Activated T-helper 17 cell treated with anti-CD3 and anti-CD28 coated beads, Interleukin-2, amount 50 U/mL, for 72 hours (primary cell): ENCODE results near the gene NUDT4. TPM values are rescaled to one million over a fixed set of nuclear protein-coding genes. Genes with fewer than 3 reads are reported as not detected.
A peak's percentile ranks its signal among the peaks of the same experiment; 100 is the strongest.
"Not testable (repeated sequence)": the region's sequence is repeated elsewhere in the genome, so short reads cannot be mapped to it uniquely, and the experiment has no call there.

Experiments used
- ATAC-seq: fragments of 150-1000 bp; cut with Tn5 transposase; replicated peaks from 2 replicates; pipeline ENCODE4 v1.10.0; 2021; ENCODE audit warnings: mild to moderate bottlenecking, moderate library complexity
- H3K27ac Mint-ChIP-seq: one replicate; pipeline ENCODE4 v1.8.0; 2022; ENCODE audit warnings: mixed read lengths
- H3K27me3 Mint-ChIP-seq: one replicate; pipeline ENCODE4 v1.8.0; 2022; ENCODE audit warnings: mixed read lengths
- H3K36me3 Mint-ChIP-seq: one replicate; pipeline ENCODE4 v1.8.0; 2022; ENCODE audit warnings: low read depth, mild to moderate bottlenecking, mixed read lengths
- H3K4me1 Mint-ChIP-seq: one replicate; pipeline ENCODE4 v1.8.0; 2022; ENCODE audit warnings: mixed read lengths
- H3K4me3 Mint-ChIP-seq: one replicate; pipeline ENCODE4 v1.8.0; 2022; ENCODE audit warnings: mild to moderate bottlenecking, mixed read lengths
- H3K9me3 Mint-ChIP-seq: one replicate; pipeline ENCODE4 v1.8.0; 2022; ENCODE audit warnings: mixed read lengths
- total RNA-seq, 2 donors: library from RNA; stranded (reverse); gene quantifications; one replicate each; pipeline ENCODE4 v1.2.3, GENCODE V29; 2022

Gene NUDT4
- total RNA-seq, 2 donors from 2014 or later: 41.2 to 51.6 TPM

- ATAC-seq: peak; percentile 71
- peak overlapping the region; percentile 59 for H3K27ac Mint-ChIP-seq
Measured at GRCh38 chr12:93402333-93403311, 24.9 kb downstream of the NUDT4 start.

GRCh38 chr12:93403988-93404803 is 26.5 kb downstream of the NUDT4 start:
- peaks cover 73% of the 10 kb centered on the region for H3K36me3 Mint-ChIP-seq
- no peak for ATAC-seq
- no peaks in the 10 kb centered on the region for H3K27me3 Mint-ChIP-seq
- H3K4me1 Mint-ChIP-seq: peaks cover 30% of the 10 kb centered on the region
- H3K27ac Mint-ChIP-seq: no peak overlapping the region
- H3K4me3 Mint-ChIP-seq: no peak overlapping the region
- no peaks in the 10 kb centered on the region for H3K9me3 Mint-ChIP-seq

More at GRCh38 chr12:93402333-93403311, 24.9 kb downstream of the NUDT4 start:
- H3K9me3 Mint-ChIP-seq: no peaks in the 10 kb centered on the region
- H3K4me3 Mint-ChIP-seq: no peak overlapping the region
- no peaks in the 10 kb centered on the region for H3K27me3 Mint-ChIP-seq
- H3K36me3 Mint-ChIP-seq: peaks cover 73% of the 10 kb centered on the region
- peaks cover 15% of the 10 kb centered on the region for H3K4me1 Mint-ChIP-seq

GRCh38 chr12:93404961-93405849 is 27.5 kb downstream of the NUDT4 start:
- peak overlapping the region; percentile 38 for H3K27ac Mint-ChIP-seq
- peaks cover 83% of the 10 kb centered on the region for H3K36me3 Mint-ChIP-seq
- no peak for ATAC-seq
- H3K4me1 Mint-ChIP-seq: peaks cover 30% of the 10 kb centered on the region
- H3K27me3 Mint-ChIP-seq: no peaks in the 10 kb centered on the region
- no peaks in the 10 kb centered on the region for H3K9me3 Mint-ChIP-seq
- no peak overlapping the region for H3K4me3 Mint-ChIP-seq

DNA sequence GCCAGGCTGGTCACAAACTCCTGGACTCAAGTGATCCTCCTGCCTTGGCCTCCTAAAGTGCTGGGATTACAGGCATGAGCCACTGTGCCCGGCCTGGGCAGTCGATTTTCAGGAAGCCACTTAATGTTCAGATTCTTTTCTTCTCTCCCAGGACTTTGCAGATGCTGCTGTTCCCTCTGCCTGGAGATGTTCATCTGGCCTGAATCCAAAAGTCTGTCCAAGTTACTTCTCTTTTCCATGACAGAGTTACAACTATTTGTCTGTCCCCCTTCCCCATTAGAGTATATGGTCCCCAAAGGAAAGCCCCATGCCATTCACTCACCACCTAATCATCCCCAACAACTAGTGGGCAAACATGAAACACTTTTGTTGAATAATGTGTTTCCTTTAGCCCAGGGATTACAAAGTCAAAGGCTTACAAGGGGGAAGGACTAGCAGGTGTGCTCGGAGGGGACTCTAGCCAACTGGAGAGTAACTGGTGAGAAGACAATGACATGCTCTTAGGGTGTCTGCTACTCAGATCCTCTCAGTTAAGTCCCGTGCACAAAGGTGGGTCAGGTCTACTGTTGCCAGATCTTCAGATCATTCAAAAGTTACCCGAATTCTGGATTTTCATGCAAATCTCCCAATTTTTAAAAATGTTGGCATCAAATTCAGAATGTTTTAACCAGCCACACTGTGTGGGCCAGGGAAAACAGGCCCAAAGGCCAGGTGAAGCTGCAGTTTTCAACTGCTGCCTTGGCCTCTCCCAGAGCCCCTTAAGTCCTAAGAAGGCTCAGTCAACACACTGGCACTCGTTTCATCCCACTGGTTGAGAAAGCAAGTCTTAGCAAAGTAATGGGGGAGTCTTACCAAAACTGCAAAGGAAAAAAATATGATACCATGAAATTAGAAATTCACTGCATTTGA is 29.6 kb downstream of the NUDT4 start:
- ATAC-seq: peak; percentile 33
- H3K27ac Mint-ChIP-seq: peak overlapping the region; percentile 84
- H3K27me3 Mint-ChIP-seq: no peaks in the 10 kb centered on the region
- peak overlapping the region; percentile 6 for H3K4me3 Mint-ChIP-seq
- H3K36me3 Mint-ChIP-seq: peaks cover 100% of the 10 kb centered on the region
- H3K9me3 Mint-ChIP-seq: no peaks in the 10 kb centered on the region
- peaks cover 39% of the 10 kb centered on the region for H3K4me1 Mint-ChIP-seq

DNA sequence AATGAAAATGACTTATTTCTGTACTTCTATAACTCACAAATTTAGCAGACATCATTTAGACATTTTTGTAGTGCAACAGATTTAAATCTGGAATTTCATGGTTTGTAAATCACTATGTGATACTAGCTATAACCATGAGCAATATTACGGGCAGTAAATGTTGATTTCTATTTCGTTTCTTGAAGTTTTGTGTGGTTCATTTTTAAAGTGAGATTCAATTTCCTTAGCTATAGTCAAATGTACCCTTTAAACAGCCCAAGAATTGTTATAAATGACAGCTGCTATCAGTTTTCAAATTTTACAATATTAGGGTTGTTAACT is 30.2 kb downstream of the NUDT4 start:
- H3K36me3 Mint-ChIP-seq: peaks cover 96% of the 10 kb centered on the region
- peaks cover 42% of the 10 kb centered on the region for H3K4me1 Mint-ChIP-seq
- peak; percentile 53 for ATAC-seq
- H3K27ac Mint-ChIP-seq: peak overlapping the region; percentile 84
- H3K27me3 Mint-ChIP-seq: no peaks in the 10 kb centered on the region
- peak overlapping the region; percentile 12 for H3K4me3 Mint-ChIP-seq
- no peaks in the 10 kb centered on the region for H3K9me3 Mint-ChIP-seq

DNA sequence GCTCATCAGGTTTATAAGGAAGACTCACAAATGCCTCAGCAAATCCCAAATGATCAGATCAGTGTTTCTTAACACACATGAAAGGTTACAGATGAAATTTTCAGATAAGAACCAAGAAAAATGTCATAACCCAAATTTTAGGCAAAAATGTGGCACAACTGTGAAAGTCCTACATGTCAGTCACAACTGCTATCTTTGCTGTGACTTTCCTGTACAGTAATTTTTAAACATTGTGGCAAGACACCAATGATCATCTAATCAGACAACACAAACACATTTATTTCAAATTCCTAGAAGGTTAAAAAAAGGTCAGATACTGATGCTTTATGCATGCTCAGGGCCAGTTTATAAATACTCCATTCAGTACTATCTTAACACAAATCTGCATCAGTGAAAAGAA is 31.1 kb downstream of the NUDT4 start:
- no peaks in the 10 kb centered on the region for H3K9me3 Mint-ChIP-seq
- peak; percentile 68 for ATAC-seq
- no peaks in the 10 kb centered on the region for H3K27me3 Mint-ChIP-seq
- peak overlapping the region; percentile 12 for H3K4me3 Mint-ChIP-seq
- H3K36me3 Mint-ChIP-seq: peaks cover 88% of the 10 kb centered on the region
- H3K4me1 Mint-ChIP-seq: peaks cover 50% of the 10 kb centered on the region
- H3K27ac Mint-ChIP-seq: peak overlapping the region; percentile 84

DNA sequence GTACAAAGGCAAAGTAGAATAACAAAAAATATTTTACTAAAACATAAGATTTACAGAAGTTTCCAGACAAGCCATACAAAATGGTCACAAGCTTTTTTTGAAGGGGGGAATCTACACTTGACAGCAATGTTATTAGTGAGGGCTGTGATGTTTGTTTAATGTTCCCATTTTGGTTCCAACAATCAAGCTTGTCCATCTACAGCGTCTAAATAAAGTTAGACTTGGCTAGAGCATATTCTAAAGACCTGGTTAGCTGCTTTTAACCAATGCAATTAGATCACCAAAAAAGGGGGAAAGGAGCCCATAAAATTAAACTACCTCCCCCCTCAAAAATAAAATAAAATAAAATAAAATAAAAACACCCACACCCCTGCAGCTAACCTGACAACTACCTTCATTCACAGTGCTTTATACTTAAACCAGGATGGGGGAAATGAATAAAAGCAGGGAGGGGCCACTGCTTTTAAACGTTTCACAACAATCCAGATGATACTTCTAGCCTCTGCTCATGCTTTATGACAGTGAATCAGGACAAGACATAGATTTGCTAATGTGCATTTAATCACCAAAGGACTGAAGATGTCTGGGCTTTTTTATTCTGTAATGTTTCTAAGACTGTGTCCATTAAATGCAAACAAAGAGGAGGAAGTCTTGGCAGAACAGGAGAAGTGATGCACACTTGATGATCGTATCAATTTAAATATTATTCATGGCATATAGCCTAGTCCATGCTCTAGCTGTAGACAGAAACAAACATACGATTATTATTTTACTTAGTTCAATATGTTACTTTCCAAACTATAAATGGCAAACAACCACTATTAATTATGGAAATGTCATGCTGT is 31.8 kb downstream of the NUDT4 start:
- not testable (repeated sequence) for H3K9me3 Mint-ChIP-seq, H3K27me3 Mint-ChIP-seq
- peaks cover 51% of the 10 kb centered on the region for H3K4me1 Mint-ChIP-seq

GRCh38 chr12:93411060-93411459 is 33.3 kb downstream of the NUDT4 start:
- H3K9me3 Mint-ChIP-seq, H3K27me3 Mint-ChIP-seq, H3K4me3 Mint-ChIP-seq, ATAC-seq: not testable (repeated sequence)
- Mint-ChIP-seq H3K4me1 (peaks cover 62% of the 10 kb centered on the region), H3K36me3 (peaks cover 85% of the 10 kb centered on the region), H3K27ac (peak overlapping the region; percentile 53)

More for the DNA sequence above, 31.8 kb downstream of the NUDT4 start:
- H3K4me3 Mint-ChIP-seq: peak overlapping the region; percentile 12
- not testable (repeated sequence) for ATAC-seq
- peaks cover 85% of the 10 kb centered on the region for H3K36me3 Mint-ChIP-seq
- peak overlapping the region; percentile 84 for H3K27ac Mint-ChIP-seq

DNA sequence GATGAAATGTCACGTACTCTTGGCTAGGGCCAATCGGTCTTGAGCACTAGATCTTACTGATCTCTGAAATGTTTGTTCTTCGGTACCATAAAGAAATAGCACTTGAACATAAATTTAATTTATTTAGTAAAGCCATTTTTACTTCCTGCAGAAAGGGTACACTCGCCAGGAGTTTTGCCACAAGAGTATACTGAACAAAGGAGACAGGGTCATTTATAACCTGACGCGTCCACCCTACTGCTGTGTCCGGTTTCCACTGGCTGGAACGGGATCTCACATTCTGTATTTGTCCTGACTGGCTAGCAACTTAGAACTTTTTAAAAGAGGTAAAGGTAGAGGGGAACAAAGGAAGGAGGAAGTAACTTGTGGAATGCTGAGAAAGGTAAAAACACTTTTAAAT is 34.7 kb downstream of the NUDT4 start:
- not testable (repeated sequence) for ATAC-seq, H3K4me3 Mint-ChIP-seq, H3K9me3 Mint-ChIP-seq, H3K27me3 Mint-ChIP-seq
- Mint-ChIP-seq H3K27ac (peak overlapping the region; percentile 69), H3K36me3 (peaks cover 72% of the 10 kb centered on the region), H3K4me1 (peaks cover 66% of the 10 kb centered on the region)

- H3K27me3 Mint-ChIP-seq: no peaks in the 10 kb centered on the region
- H3K27ac Mint-ChIP-seq: peak overlapping the region; percentile 31
- H3K9me3 Mint-ChIP-seq: no peaks in the 10 kb centered on the region
- no peak for ATAC-seq
- peaks cover 60% of the 10 kb centered on the region for H3K4me1 Mint-ChIP-seq
- peaks cover 65% of the 10 kb centered on the region for H3K36me3 Mint-ChIP-seq
- no peak overlapping the region for H3K4me3 Mint-ChIP-seq
Measured at GRCh38 chr12:93413064-93413463, 35.3 kb downstream of the NUDT4 start.

DNA sequence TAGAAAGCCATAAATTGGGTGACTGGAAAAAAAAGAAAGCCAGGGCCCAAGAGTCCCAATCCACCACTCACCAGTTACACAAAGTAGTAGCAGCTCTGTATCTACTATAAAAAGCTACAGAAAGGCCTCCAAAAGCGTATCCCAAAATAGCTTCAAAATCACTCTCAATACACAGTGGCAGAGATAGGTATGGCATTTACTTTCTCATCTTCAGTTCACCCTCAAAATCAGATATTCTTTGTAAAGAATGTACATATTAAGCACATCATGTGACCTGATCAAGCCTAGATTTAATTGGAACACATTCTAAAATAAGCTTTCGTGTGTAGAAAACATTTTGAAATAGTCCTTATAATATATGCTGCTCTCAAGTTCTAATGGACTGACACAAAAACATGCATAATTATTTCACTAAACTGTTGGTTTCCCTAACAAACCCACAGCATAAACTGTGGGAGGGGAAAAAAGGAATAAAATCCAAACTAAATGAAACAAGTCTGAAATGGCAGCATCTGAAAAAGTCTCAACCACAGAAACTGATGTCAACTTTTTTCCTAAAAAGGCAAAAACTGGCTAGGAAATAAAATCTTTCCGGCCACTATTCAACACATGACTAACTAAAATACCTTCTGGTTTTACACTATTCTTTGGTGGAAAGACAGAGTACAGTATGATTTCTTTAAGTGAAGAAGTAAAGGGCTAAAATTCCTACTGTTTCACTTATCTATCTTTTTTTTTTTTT is 38.2 kb downstream of the NUDT4 start:
- H3K4me3 Mint-ChIP-seq: peak overlapping the region; percentile 76
- peak; percentile 63 for ATAC-seq
- peaks cover 37% of the 10 kb centered on the region for H3K36me3 Mint-ChIP-seq
- peak overlapping the region; percentile 94 for H3K27ac Mint-ChIP-seq
- peaks cover 61% of the 10 kb centered on the region for H3K4me1 Mint-ChIP-seq
- no peaks in the 10 kb centered on the region for H3K9me3 Mint-ChIP-seq
- no peaks in the 10 kb centered on the region for H3K27me3 Mint-ChIP-seq

DNA sequence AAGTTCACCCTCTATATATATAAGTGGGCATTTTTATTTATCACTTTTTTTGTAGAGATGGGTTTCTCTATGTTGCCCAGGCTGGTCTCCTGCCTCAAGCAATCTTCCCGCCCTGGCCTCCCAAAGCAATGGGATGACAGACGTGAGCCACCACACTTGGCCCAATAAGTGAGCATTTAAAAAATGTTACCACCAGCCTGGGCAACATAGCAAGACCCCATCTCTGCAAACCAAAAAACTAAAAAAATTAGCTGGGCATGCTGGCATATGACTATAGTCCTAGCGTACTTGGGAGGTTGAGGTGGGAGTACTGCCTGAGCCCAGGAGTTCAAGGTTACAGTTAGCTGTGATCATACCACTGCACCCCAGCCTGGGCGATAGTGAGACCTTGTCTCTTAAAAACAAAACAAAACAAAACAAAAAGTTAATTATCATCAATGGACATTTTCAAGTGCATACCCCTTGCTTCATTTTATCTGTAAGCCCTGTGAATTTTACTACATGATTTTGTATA is 40.3 kb downstream of the NUDT4 start:
- ATAC-seq: no peak
- Mint-ChIP-seq H3K9me3 (no peaks in the 10 kb centered on the region), H3K36me3 (peaks cover 35% of the 10 kb centered on the region), H3K27me3 (no peaks in the 10 kb centered on the region), H3K4me3 (no peak overlapping the region), H3K27ac (no peak overlapping the region), H3K4me1 (peaks cover 61% of the 10 kb centered on the region)
